Ovary (tissue), 9 donors: Measurements from ENCODE around the gene UBE2A. TPM values are rescaled to one million over a fixed set of nuclear protein-coding genes. Genes with fewer than 3 reads are reported as not detected.

ENCODE experiments used
- DNase-seq, 5 donors: peaks; one replicate each; pipeline ENCODE4 v3.0.0-alpha.2; 2019 to 2020
- H3K27ac ChIP-seq, 2 donors: fragments of 200-600 bp; one replicate each; pipeline versions ENCODE4 v1.5.1 to v1.8.0; 2019 to 2022
- H3K27me3 ChIP-seq: fragments of 200-600 bp; one replicate; pipeline ENCODE4 v1.8.0; 2022
- H3K36me3 ChIP-seq: fragments of 200-600 bp; sonication (generic); one replicate; pipeline ENCODE4 v1.5.1; 2019
- H3K4me1 ChIP-seq: one replicate; pipeline ENCODE4 v1.8.1; 2013; ENCODE audit warnings: mild to moderate bottlenecking, moderate library complexity; ENCODE audit not compliant: insufficient read depth
- H3K4me3 ChIP-seq: fragments of 200-600 bp; sonication (generic); one replicate; pipeline ENCODE4 v1.5.1; 2017
- H3K9me3 ChIP-seq, 2 donors: fragments of 200-600 bp in 1 of 2; sonication (generic) in 1 of 2; one replicate each; pipeline versions ENCODE4 v1.5.1 to v1.8.1; 2013 to 2019; ENCODE audit warnings: mild to moderate bottlenecking in 1 of 2, moderate library complexity in 1 of 2
- CTCF ChIP-seq, 3 donors: fragments of 450-650 bp in 2 of 3; fragments of 200-600 bp in 1 of 3; IDR thresholded peaks; one replicate each; pipeline versions ENCODE4 v1.5.1 to v1.8.0; 2016 to 2022; ENCODE audit warnings: antibody characterized with exemption in 3 of 3, mild to moderate bottlenecking in 1 of 3
- EP300 ChIP-seq: sonication (generic); formaldehyde crosslinking; IDR thresholded peaks from one replicate; pipeline ENCODE4 v1.6.1; 2017; ENCODE audit warnings: antibody characterized with exemption
- POLR2A ChIP-seq: fragments of 450-650 bp; IDR thresholded peaks from one replicate; pipeline ENCODE4 v1.6.1; 2017; ENCODE audit warnings: antibody characterized with exemption, mild to moderate bottlenecking, moderate library complexity
- WGBS, 3 donors: extraction: QIAGEN DNeasy Blood & Tissue Kit in 1 of 3; methylation state at CpG; one replicate each; pipeline versions ENCODE4 v1.1.5 to v1.1.7; 2013 to 2017; 5-methylcytosine and 5-hydroxymethylcytosine counted together
- intact Hi-C, 4 donors: fragments of 100-400 bp; cut with DNase I; formaldehyde crosslinking; loops; one replicate each; pipeline versions ENCODE4 v1.11.0 to v1.15.1; 2022 to 2023
- polyA plus RNA-seq, 2 donors: library from polyadenylated mRNA; stranded (reverse); fragments of 200-250 nt in 1 of 2; fragments of 350-450 nt in 1 of 2; fragmentation: Illumina TruSeq in 1 of 2; extraction: RNeasy Lipid Tissue Mini Kit (QIAGEN cat#74804) in 1 of 2; gene quantifications; one replicate each; pipeline ENCODE4 v1.2.3, GENCODE V29; 2013 to 2014
- total RNA-seq, 7 donors: library from RNA; depleted of rRNA in 2 of 7; stranded (reverse); fragments of >200 nt in 2 of 7; fragmentation: NEBNext Ultra II Directional in 3 of 7; extraction: Animal tissue kit (Norgen Biotek cat#: 25700) in 3 of 7; gene quantifications; one replicate each; pipeline versions ENCODE4 v1.1.0 to v1.2.4, GENCODE V29; 2016 to 2023
- donor health status: DM: no; HTN: no; CAD: no; lungs with moderate emphysema.
- donor health status: DM: no; HTN: no; CAD: no.
- donor health status: Bipolar disorder and iron deficiency.
- donor health status: DM: yes; HTN: yes; CAD: no.
- donor health status: DM: no; HTN: no; CAD: no.
- donor health status: DM: yes; HTN: yes; CAD: no.

UBE2A gene
- total and polyA plus RNA-seq, 9 donors: 25.0 to 86.0 (median 30.2) TPM

- no peaks in the 10 kb centered on the region for H3K4me1 ChIP-seq
- TF ChIP-seq CTCF (IDR thresholded peaks at IDR 0.05): no peak
- no peak for TF ChIP-seq POLR2A
- H3K27me3 ChIP-seq: no peaks in the 10 kb centered on the region
- H3K36me3 ChIP-seq: no peaks in the 10 kb centered on the region
- intact Hi-C loops: no loop called here
- DNase-seq: no peak
- 29 to 45% (median 40%) methylated on average over 17 of the region's 17 CpGs for WGBS, 3 donors
- H3K27ac ChIP-seq: peak overlapping the region; percentile 87 to 89
- H3K9me3 ChIP-seq: no peaks in the 10 kb centered on the region
- peak overlapping the region; percentile 43 for H3K4me3 ChIP-seq
These were observed 30.6 kb downstream of the UBE2A start for GRCh38 chrX:119604766-119605463.

GRCh38 chrX:119605464-119606279, 31.3 kb downstream of the UBE2A start:
- DNase-seq: peak; percentile 37 to 62 (median 59)
- H3K27ac ChIP-seq: peak overlapping the region; percentile 87 to 89
- H3K36me3 ChIP-seq: no peaks in the 10 kb centered on the region
- WGBS, 3 donors: 27 to 40% (median 33%) methylated on average over 66 to 68 of the region's 68 CpGs
- H3K9me3 ChIP-seq: no peaks in the 10 kb centered on the region
- no peak for TF ChIP-seq POLR2A
- TF ChIP-seq EP300: no peak
- TF ChIP-seq CTCF (IDR thresholded peaks at IDR 0.05): no peak
- no peaks in the 10 kb centered on the region for H3K27me3 ChIP-seq
- H3K4me1 ChIP-seq: no peaks in the 10 kb centered on the region
- intact Hi-C loops: no loop called here
- peak overlapping the region; percentile 43 for H3K4me3 ChIP-seq

GRCh38 chrX:119606280-119607017, 32.1 kb downstream of the UBE2A start, which contains the start of gene NKRF:
TSS of gene NKRF (minus strand) at chrX:119606424.
- no peak for TF ChIP-seq EP300
- TF ChIP-seq CTCF (IDR thresholded peaks at IDR 0.05): no peak
- TF ChIP-seq POLR2A: peak; percentile 85
- intact Hi-C loops: no loop called here
- Histone ChIP-seq H3K4me1 (no peaks in the 10 kb centered on the region), H3K27ac (peak within 1 kb of the TSS; percentile 87 to 89), H3K4me3 (peak within 1 kb of the TSS; percentile 43), H3K27me3 (no peaks in the 10 kb centered on the region), H3K9me3 (no peaks in the 10 kb centered on the region), H3K36me3 (no peaks in the 10 kb centered on the region)
- WGBS, 3 donors: 33 to 47% (median 37%) methylated on average over 46 of the region's 46 CpGs
- DNase-seq: peak; percentile 91 to 95 (median 95)

GRCh38 chrX:119607018-119607389, 32.6 kb downstream of the UBE2A start:
- TF ChIP-seq POLR2A (no peak), EP300 (no peak), CTCF (IDR thresholded peaks at IDR 0.05) (no peak)
- no peaks in the 10 kb centered on the region for H3K36me3 ChIP-seq
- 40 to 51% (median 51%) methylated on average over 7 of the region's 7 CpGs for WGBS, 3 donors
- H3K9me3 ChIP-seq: no peaks in the 10 kb centered on the region
- peak overlapping the region; percentile 87 to 89 for H3K27ac ChIP-seq
- H3K4me1 ChIP-seq: no peaks in the 10 kb centered on the region
- peak overlapping the region; percentile 43 for H3K4me3 ChIP-seq
- no peaks in the 10 kb centered on the region for H3K27me3 ChIP-seq
- no peak for DNase-seq
- intact Hi-C loops: no loop called here
